H1 (cell line): ENCODE data around the gene SLC27A2. TPM values are rescaled to one million over a fixed set of nuclear protein-coding genes. Genes with fewer than 3 reads are reported as not detected.

Experiments
- CTCF ChIA-PET: fragments of 300-600 bp; sonication (Branson Sonifier 250); formaldehyde crosslinking; loops from one replicate; lab custom pipeline; 2021; ENCODE audit not compliant: partially characterized antibody; lab: Charles Lee
- POLR2A ChIA-PET: fragments of 300-600 bp; sonication (Branson Sonifier 250); formaldehyde crosslinking; loops from one replicate; lab custom pipeline; 2021; ENCODE audit warnings: inconsistent platforms; ENCODE audit not compliant: partially characterized antibody; lab: Charles Lee
- DNase-seq, 2 experiments: peaks; one replicate each; pipeline versions ENCODE4 v3.0.0 to v3.0.0-alpha.2; 2010 to 2022; ENCODE audit warnings: low spot score in 2 of 2, low read depth in 1 of 2, mixed read lengths in 1 of 2
- FAIRE-seq: peaks from 2 replicates; lab custom pipeline; 2011; peaks lifted over from hg19 to GRCh38; lab: Jason Lieb, UNC
- H2AFZ ChIP-seq: 2 replicates; pipeline ENCODE4 v1.8.1; 2012; ENCODE audit warnings: low read length, inconsistent platforms
- H2AK5ac ChIP-seq: 2 replicates; pipeline ENCODE4 v1.6.1; 2013; ENCODE audit warnings: low read depth, low read length
- H2BK120ac ChIP-seq: replicated peaks from 2 replicates; pipeline ENCODE3; 2013; ENCODE audit warnings: low read depth, low read length, inconsistent platforms
- H2BK12ac ChIP-seq: 2 replicates; pipeline ENCODE4 v1.6.1; 2013; ENCODE audit warnings: low read depth, low read length
- H2BK15ac ChIP-seq: 2 replicates; pipeline ENCODE4 v1.6.1; 2013; ENCODE audit warnings: low read length
- H2BK20ac ChIP-seq: 2 replicates; pipeline ENCODE4 v1.6.1; 2013; ENCODE audit warnings: low read length
- H2BK5ac ChIP-seq: 2 replicates; pipeline ENCODE4 v1.6.1; 2013; ENCODE audit warnings: low read depth, low read length
- H3K14ac ChIP-seq: 2 replicates; pipeline ENCODE4 v1.6.1; 2013; ENCODE audit warnings: inconsistent platforms; ENCODE audit not compliant: insufficient read length
- H3K18ac ChIP-seq: 2 replicates; pipeline ENCODE4 v1.6.1; 2013; ENCODE audit warnings: low read length; ENCODE audit errors: extremely low read depth
- H3K23ac ChIP-seq: 2 replicates; pipeline ENCODE4 v1.6.1; 2013; ENCODE audit warnings: inconsistent platforms; ENCODE audit not compliant: insufficient read length
- H3K23me2 ChIP-seq: 2 replicates; pipeline ENCODE4 v1.6.1; 2013; ENCODE audit warnings: low read depth, low read length
- H3K27ac ChIP-seq: 2 replicates; pipeline ENCODE4 v1.6.1; 2011; ENCODE audit warnings: low read depth, low read length, inconsistent platforms
- H3K27me3 ChIP-seq, 4 experiments: replicated peaks in 1 of 4; 1 replicate in 1 of 4; 2 replicates in 3 of 4; pipeline versions ENCODE4 v1.6.1 to v1.8.1; 2011 to 2013; ENCODE audit warnings: low read length in 3 of 4, mild to moderate bottlenecking in 3 of 4, inconsistent platforms in 2 of 4, mixed read lengths in 2 of 4, moderate library complexity in 1 of 4; ENCODE audit not compliant: control insufficient read depth in 3 of 4, insufficient read depth in 3 of 4; ENCODE audit errors: extremely low read depth in 1 of 4
- H3K36me3 ChIP-seq, 4 experiments: 2 replicates each; pipeline versions ENCODE4 v1.6.1 to v1.8.1; 2011 to 2013; ENCODE audit warnings: mild to moderate bottlenecking in 4 of 4, low read length in 3 of 4, moderate library complexity in 2 of 4, control low read depth in 1 of 4, inconsistent platforms in 1 of 4; ENCODE audit not compliant: insufficient read depth in 4 of 4, control insufficient read depth in 2 of 4
- H3K4ac ChIP-seq: replicated peaks from 2 replicates; pipeline ENCODE3; 2013; ENCODE audit warnings: low read length, low read depth, mixed read lengths, inconsistent platforms; ENCODE audit not compliant: insufficient read length
- H3K4me1 ChIP-seq, 4 experiments: replicated peaks in 1 of 4; 1 replicate in 1 of 4; 2 replicates in 3 of 4; pipeline versions ENCODE4 v1.6.1 to v1.8.1; 2011 to 2013; ENCODE audit warnings: low read length in 3 of 4, inconsistent platforms in 2 of 4, mixed read lengths in 1 of 4; ENCODE audit not compliant: insufficient read depth in 4 of 4, control insufficient read depth in 3 of 4
- H3K4me2 ChIP-seq, 2 experiments: 2 replicates each; pipeline versions ENCODE4 v1.6.1 to v1.8.1; 2011 to 2013; ENCODE audit warnings: low read depth in 2 of 2, low read length in 2 of 2, control low read depth in 1 of 2, inconsistent platforms in 1 of 2, mild to moderate bottlenecking in 1 of 2; ENCODE audit not compliant: insufficient read depth in 1 of 2
- H3K4me3 ChIP-seq, 4 experiments: fragments of 200-600, 300-600 bp in 1 of 4; sonication (generic), shearing (Covaris generic), sonication (Bioruptor Twin) in 1 of 4; 2 replicates each; pipeline versions ENCODE4 v1.5.1 to v1.8.1; 2011 to 2016; ENCODE audit warnings: low read length in 4 of 4, low read depth in 3 of 4, control low read depth in 2 of 4, inconsistent platforms in 2 of 4, mild to moderate bottlenecking in 2 of 4, mixed read lengths in 1 of 4, moderate library complexity in 1 of 4; ENCODE audit not compliant: insufficient read depth in 2 of 4; ENCODE audit errors: extremely low read depth in 1 of 4
- H3K56ac ChIP-seq: replicated peaks from 2 replicates; pipeline ENCODE3; 2013; ENCODE audit warnings: low read depth, mild to moderate bottlenecking, mixed read lengths, low read length, inconsistent platforms; ENCODE audit not compliant: insufficient read length
- H3K79me1 ChIP-seq: 2 replicates; pipeline ENCODE4 v1.6.1; 2013; ENCODE audit warnings: low read depth, low read length, control low read depth
- H3K79me2 ChIP-seq, 2 experiments: 2 replicates each; pipeline versions ENCODE4 v1.6.1 to v1.8.1; 2012 to 2013; ENCODE audit warnings: low read length in 2 of 2, mild to moderate bottlenecking in 2 of 2, inconsistent platforms in 1 of 2; ENCODE audit not compliant: insufficient read depth in 2 of 2, control insufficient read depth in 1 of 2
- H3K9ac ChIP-seq, 4 experiments: replicated peaks in 1 of 4; 1 replicate in 1 of 4; 2 replicates in 3 of 4; pipeline versions ENCODE4 v1.6.1 to v1.8.1; 2011 to 2013; ENCODE audit warnings: low read depth in 3 of 4, low read length in 3 of 4, control low read depth in 2 of 4, mild to moderate bottlenecking in 2 of 4, moderate library complexity in 2 of 4, inconsistent platforms in 1 of 4; ENCODE audit errors: extremely low read depth in 1 of 4
- H3K9me3 ChIP-seq, 2 experiments: 2 replicates each; pipeline versions ENCODE4 v1.6.1 to v1.8.1; 2012 to 2013; ENCODE audit warnings: mild to moderate bottlenecking in 2 of 2, moderate library complexity in 2 of 2, control low read depth in 1 of 2, inconsistent platforms in 1 of 2, low read depth in 1 of 2, low read length in 1 of 2, mixed read lengths in 1 of 2; ENCODE audit not compliant: insufficient read depth in 2 of 2
- H4K20me1 ChIP-seq, 2 experiments: replicated peaks in 1 of 2; 2 replicates each; pipeline versions ENCODE3 to v1.8.1; 2011 to 2013; ENCODE audit warnings: inconsistent platforms in 2 of 2, low read length in 2 of 2, mild to moderate bottlenecking in 1 of 2; ENCODE audit not compliant: insufficient read depth in 2 of 2, control insufficient read depth in 1 of 2
- H4K5ac ChIP-seq: 2 replicates; pipeline ENCODE4 v1.6.1; 2013; ENCODE audit warnings: low read length, low read depth, mixed read lengths, inconsistent platforms; ENCODE audit not compliant: insufficient read length
- H4K8ac ChIP-seq: 2 replicates; pipeline ENCODE4 v1.8.0; 2013; ENCODE audit warnings: mild to moderate bottlenecking, moderate library complexity, low read length, inconsistent platforms; ENCODE audit not compliant: insufficient read depth; ENCODE audit errors: extremely low read depth
- H4K91ac ChIP-seq: replicated peaks from 2 replicates; pipeline ENCODE3; 2013; ENCODE audit warnings: low read length, mixed read lengths, inconsistent platforms; ENCODE audit not compliant: insufficient read length
- ATF2 ChIP-seq: IDR thresholded peaks from 2 replicates; pipeline ENCODE4 v1.6.1; 2012; ENCODE audit warnings: low read length, inconsistent platforms
- BCL11A ChIP-seq, 2 experiments: IDR thresholded peaks; one replicate each; pipeline ENCODE4 v1.6.1; 2011; ENCODE audit warnings: low read depth in 2 of 2, low read length in 2 of 2, mild to moderate bottlenecking in 2 of 2
- CREB1 ChIP-seq: IDR thresholded peaks from 2 replicates; pipeline ENCODE4 v1.6.1; 2012; ENCODE audit warnings: inconsistent platforms
- EP300 ChIP-seq, 2 experiments: IDR thresholded peaks; 1 replicate in 1 of 2; 2 replicates in 1 of 2; pipeline ENCODE4 v1.6.1; 2011 to 2012; ENCODE audit warnings: low read depth in 2 of 2, low read length in 2 of 2, mild to moderate bottlenecking in 2 of 2, borderline replicate concordance in 1 of 2, inconsistent platforms in 1 of 2, moderate library complexity in 1 of 2
- KDM1A ChIP-seq: fragments of 200-600, 300-600 bp; sonication (generic); IDR thresholded peaks from 2 replicates; pipeline ENCODE4 v1.7.1; 2016; ENCODE audit warnings: mild to moderate bottlenecking, low read length, borderline replicate concordance
- KDM4A ChIP-seq: IDR thresholded peaks from one replicate; pipeline ENCODE4 v1.7.1; 2012; ENCODE audit warnings: low read depth, mild to moderate bottlenecking, moderate library complexity, low read length, inconsistent platforms; ENCODE audit not compliant: severe bottlenecking
- POU5F1 ChIP-seq: IDR thresholded peaks from 2 replicates; pipeline ENCODE4 v1.6.1; 2011; ENCODE audit warnings: low read depth, mild to moderate bottlenecking, low read length, moderate library complexity
- RFX5 ChIP-seq: IDR thresholded peaks from 2 replicates; pipeline ENCODE4 v1.6.1; 2011; ENCODE audit warnings: low read depth, low read length, improper control_type of control experiment, borderline replicate concordance
- SRF ChIP-seq: IDR thresholded peaks from 2 replicates; pipeline ENCODE4 v1.6.1; 2011; ENCODE audit warnings: mild to moderate bottlenecking, low read depth, low read length, moderate library complexity
- WGBS, 2 experiments: shearing (Covaris generic) in 1 of 2; methylation state at CpG; one replicate each; pipeline versions ENCODE4 v1.1.6 to v1.1.7; 2013 to 2015; ENCODE audit warnings: low lambda C conversion rate in 2 of 2, mixed read lengths in 2 of 2, inconsistent platforms in 1 of 2, low coverage in 1 of 2, missing lambda C conversion rate in 1 of 2; ENCODE audit not compliant: insufficient replicate concordance in 2 of 2, insufficient coverage in 1 of 2, insufficient read length in 1 of 2; ENCODE audit errors: extremely low coverage in 1 of 2, missing lambda C conversion rate in 1 of 2; 5-methylcytosine and 5-hydroxymethylcytosine counted together
- polyA plus RNA-seq, 7 experiments: library from polyadenylated mRNA; depleted of rRNA in 3 of 7; stranded (reverse) in 5 of 7; unstranded in 2 of 7; fragments of >200 nt in 5 of 7; fragments of 200-250 nt in 2 of 7; gene quantifications; 1 replicate in 5 of 7; 2 replicates in 1 of 7; 4 replicates in 1 of 7; pipeline versions ENCODE4 v1.2.1 to v1.2.3, GENCODE V29; 2011 to 2013; ENCODE audit warnings: missing spikeins in 2 of 7, mixed read lengths in 2 of 7
- total RNA-seq: library from RNA; stranded (reverse); fragmentation: NEBNext Ultra II Directional; extraction: Animal tissue kit (Norgen Biotek cat#: 25700); gene quantifications from 2 replicates; pipeline ENCODE4 v1.2.1, GENCODE V29; 2021

The SLC27A2 gene
- total and polyA plus RNA-seq, 2 of the 8 experiments (the other 6 are each of a cell fraction or from before 2014, with no cell fraction given) = 5.6 to 5.8 TPM

DNA sequence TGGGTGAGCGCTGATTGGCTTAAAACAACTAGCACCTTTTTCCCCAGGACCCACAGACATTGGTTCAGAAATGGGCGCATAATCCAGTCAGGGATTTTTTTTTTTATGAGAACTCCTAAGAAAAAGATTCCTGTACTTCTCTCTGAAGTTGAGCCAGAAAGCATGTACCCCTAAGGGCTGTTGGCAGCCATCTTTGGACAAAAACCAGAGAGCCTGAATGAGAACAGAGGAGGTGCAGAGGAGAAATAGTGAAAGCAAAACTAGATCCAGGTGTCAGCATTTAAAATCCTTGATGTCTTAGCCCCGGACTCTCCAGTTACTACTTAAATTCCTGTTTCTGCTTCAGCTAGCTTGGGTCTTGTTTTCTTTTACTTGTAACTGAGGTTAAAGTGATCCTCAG is 1.9 kb upstream of the SLC27A2 start:
- H2BK20ac ChIP-seq = no peak overlapping the region
- H3K4ac ChIP-seq = no peak overlapping the region
- H3K18ac ChIP-seq = no peak overlapping the region
- H3K79me2 ChIP-seq = no peaks in the 10 kb centered on the region
- no peak for FAIRE-seq
- H3K36me3 ChIP-seq = no peaks in the 10 kb centered on the region
- no peak overlapping the region for H2BK12ac ChIP-seq
- H2BK5ac ChIP-seq = no peak overlapping the region
- H3K14ac ChIP-seq = no peak overlapping the region
- no peaks in the 10 kb centered on the region for H3K79me1 ChIP-seq
- H4K8ac ChIP-seq = no peak overlapping the region
- no peak overlapping the region for H2AFZ ChIP-seq
- H3K27ac ChIP-seq = no peak overlapping the region
- H3K4me2 ChIP-seq = no peak overlapping the region
- POLR2A ChIA-PET = interaction anchor here (0.6 to 1.9 kb wide), 2 partner anchors 175 to 1531 kb away, joined by 3 to 5 read pairs; partner anchors contain the start of gene GABPB1
- H2BK120ac ChIP-seq = no peak overlapping the region
- no peak overlapping the region for H4K91ac ChIP-seq
- no peaks in the 10 kb centered on the region for H3K9me3 ChIP-seq
- peaks cover 0 to 1% of the 10 kb centered on the region in 2 experiments for H4K20me1 ChIP-seq
- no peak overlapping the region for H3K56ac ChIP-seq
- no peak overlapping the region for H2AK5ac ChIP-seq
- peaks cover 3 to 33% (median 28%) of the 10 kb centered on the region in 4 experiments for H3K27me3 ChIP-seq
- WGBS, 2 experiments = 83% methylated on average over 3 of the region's 3 CpGs; no CpG with 5 or more reads in 1 of the 2 experiments
- H2BK15ac ChIP-seq = no peak overlapping the region
- no peak for DNase-seq
- no peak overlapping the region for H3K9ac ChIP-seq
- no peak overlapping the region for H3K4me3 ChIP-seq
- no peak overlapping the region for H3K23ac ChIP-seq
- CTCF ChIA-PET = interaction anchor here (0.6 to 4.3 kb wide), 5 partner anchors 9 to 454 kb away, joined by 3 to 15 read pairs (median 5); no protein-coding TSS in a partner anchor
- H3K4me1 ChIP-seq = peaks cover 0 to 8% (median 4%) of the 10 kb centered on the region in 4 experiments; a peak in 6 of 7 replicates
- no peak for TF ChIP-seq ATF2
- no peak for TF ChIP-seq KDM4A
- TF ChIP-seq EP300 (IDR thresholded peaks at IDR 0.05; ENCODE audit: borderline replicate concordance in 1 of 2, low read depth in 2 of 2, low read length in 2 of 2) = no peak
- no peak for TF ChIP-seq BCL11A (IDR thresholded peaks at IDR 0.05; ENCODE audit: low read depth in 2 of 2, low read length in 2 of 2)
- TF ChIP-seq KDM1A = no peak
- no peak for TF ChIP-seq RFX5
- no peak for TF ChIP-seq CREB1
- TF ChIP-seq SRF = no peak
- no peak for TF ChIP-seq POU5F1
- TF ChIP-seq, all 59 proteins: peak for 0
- H3K23me2 ChIP-seq = peaks cover 13% of the 10 kb centered on the region; the same call in 1 of the 2 replicates
- H4K5ac ChIP-seq = no peak overlapping the region
